K562 (cell line): ENCODE data around the gene NOXRED1. TPM values are rescaled to one million over a fixed set of nuclear protein-coding genes. Genes with fewer than 3 reads are reported as not detected.

Experiments
- ATAC-seq: fragments of 200-7000 bp; cut with Tn5 transposase; 3 replicates; pipeline ENCODE4 v1.9.1; 2020; ENCODE audit warnings: moderate library complexity
- BruUV-seq: library from RNA; stranded (reverse); fragments of 400-500 nt; replicated peaks from 2 replicates; lab custom pipeline; 2021; lab: Mats Ljungman, UMichigan
- CTCF ChIA-PET: fragments of 300-600 bp; formaldehyde crosslinking; extraction: SDS; loops from one replicate; lab custom pipeline; 2021; ENCODE audit warnings: low intra/inter-chr PET ratio; lab: Yijun Ruan, JAX
- POLR2A ChIA-PET: fragments of 300-600, 350-650 bp; sonication (Branson Sonifier 250); formaldehyde crosslinking; extraction: SDS; loops from one replicate; lab custom pipeline; 2021; ENCODE audit warnings: antibody characterized with exemption, inconsistent platforms; lab: Yijun Ruan, JAX
- DNase-seq, 4 experiments: peaks; one replicate each; pipeline versions ENCODE4 v3.0.0 to v3.0.0-alpha.2; 2011 to 2018; ENCODE audit warnings: low spot score in 3 of 4, mixed read lengths in 3 of 4; ENCODE audit errors: extremely low read depth in 1 of 4
- FAIRE-seq: peaks from 2 replicates; lab custom pipeline; 2011; peaks lifted over from hg19 to GRCh38; lab: Jason Lieb, UNC
- H2AFZ ChIP-seq: 2 replicates; pipeline ENCODE4 v1.6.0; 2011; ENCODE audit warnings: low read depth, low read length, control low read depth, inconsistent platforms
- H3K27ac ChIP-seq: fragments of 200-600 bp; 3 replicates; pipeline ENCODE4 v1.8.0; 2011; ENCODE audit warnings: low read depth, mild to moderate bottlenecking, control low read depth, inconsistent platforms, low read length, moderate library complexity, mixed read lengths; ENCODE audit errors: extremely low read depth
- H3K27me3 ChIP-seq, 2 experiments: fragments of 300-600 bp in 1 of 2; 2 replicates in 1 of 2; 3 replicates in 1 of 2; pipeline versions ENCODE4 v1.6.0 to v1.8.0; 2011; ENCODE audit warnings: inconsistent platforms in 2 of 2, low read length in 2 of 2, mild to moderate bottlenecking in 1 of 2, mixed read lengths in 1 of 2, moderate library complexity in 1 of 2; ENCODE audit not compliant: control insufficient read depth in 2 of 2, insufficient read depth in 2 of 2
- H3K36me3 ChIP-seq: fragments of 300-600 bp; 3 replicates; pipeline ENCODE4 v1.8.0; 2011; ENCODE audit warnings: mild to moderate bottlenecking, low read length, inconsistent platforms; ENCODE audit not compliant: control insufficient read depth, insufficient read depth
- H3K4me1 ChIP-seq, 2 experiments: fragments of 200-600 bp in 1 of 2; replicated peaks in 1 of 2; 2 replicates in 1 of 2; 3 replicates in 1 of 2; pipeline versions ENCODE4 v1.5.1 to v1.8.0; 2011; ENCODE audit warnings: inconsistent platforms in 2 of 2, low read length in 2 of 2, mild to moderate bottlenecking in 1 of 2, mixed read lengths in 1 of 2, moderate library complexity in 1 of 2; ENCODE audit not compliant: control insufficient read depth in 2 of 2, insufficient read depth in 2 of 2
- H3K4me2 ChIP-seq: 2 replicates; pipeline ENCODE4 v1.6.1; 2011; ENCODE audit warnings: low read length, control low read depth, inconsistent platforms, mixed read lengths; ENCODE audit not compliant: insufficient read depth
- H3K4me3 ChIP-seq: fragments of 200-600 bp; sonication (generic), shearing (Covaris generic); 2 replicates; pipeline ENCODE4 v1.5.1; 2016; ENCODE audit warnings: control low read depth, inconsistent platforms
- H3K79me2 ChIP-seq: fragments of 200-600 bp; 3 replicates; pipeline ENCODE4 v1.8.0; 2011; ENCODE audit warnings: low read length, inconsistent platforms; ENCODE audit not compliant: control insufficient read depth, insufficient read depth
- H3K9ac ChIP-seq, 2 experiments: 2 replicates each; pipeline versions ENCODE4 v1.6.0 to v1.6.1; 2011; ENCODE audit warnings: low read depth in 2 of 2, low read length in 2 of 2, control low read depth in 1 of 2, inconsistent platforms in 1 of 2, mild to moderate bottlenecking in 1 of 2, mixed read lengths in 1 of 2; ENCODE audit not compliant: insufficient read depth in 1 of 2
- H3K9me1 ChIP-seq: one replicate; pipeline ENCODE4 v1.6.0; 2011; ENCODE audit warnings: inconsistent platforms, mild to moderate bottlenecking, low read length, moderate library complexity; ENCODE audit not compliant: control insufficient read depth, insufficient read depth
- H3K9me3 ChIP-seq: replicated peaks from 2 replicates; pipeline ENCODE4 v1.5.1; 2011; ENCODE audit warnings: low read depth, low read length, inconsistent platforms; ENCODE audit not compliant: control insufficient read depth, insufficient read depth
- H4K20me1 ChIP-seq: replicated peaks from 2 replicates; pipeline ENCODE4 v1.6.1; 2011; ENCODE audit warnings: low read length, inconsistent platforms, mixed read lengths; ENCODE audit not compliant: control insufficient read depth, insufficient read depth
- ADNP ChIP-seq: fragments of 200-800 bp; sonication (Bioruptor generic); IDR thresholded peaks from 2 replicates; pipeline ENCODE4 v1.6.1; 2016; ENCODE audit warnings: missing genetic modification characterization, missing compliant biosample characterization
- ATF1 ChIP-seq, 2 experiments: fragments of 450-650 bp in 1 of 2; IDR thresholded peaks; 2 replicates each; pipeline ENCODE4 v1.6.1; 2016; ENCODE audit warnings: missing compliant biosample characterization in 1 of 2, missing genetic modification characterization in 1 of 2
- ATF6 ChIP-seq: sonication (generic); formaldehyde crosslinking; IDR thresholded peaks from 2 replicates; pipeline ENCODE4 v1.4.0; 2020; ENCODE audit warnings: mild to moderate bottlenecking, missing genetic modification reagents
- ATF7 ChIP-seq: fragments of 450-650 bp; IDR thresholded peaks from 2 replicates; pipeline ENCODE4 v1.7.1; 2014; ENCODE audit warnings: mild to moderate bottlenecking, moderate library complexity
- CEBPG ChIP-seq, 3 experiments: fragments of 200-800 bp in 1 of 3; sonication (Bioruptor generic) in 1 of 3; sonication (generic) in 1 of 3; formaldehyde crosslinking in 1 of 3; IDR thresholded peaks in 2 of 3; conservative IDR thresholded peaks in 1 of 3; 2 replicates each; pipeline versions ENCODE4 v1.6.1 to v1.8.0; 2016 to 2022; ENCODE audit warnings: missing compliant biosample characterization in 2 of 3, missing genetic modification characterization in 2 of 3, mild to moderate bottlenecking in 1 of 3, missing genetic modification reagents in 1 of 3
- CHCHD3 ChIP-seq: fragments of 250-450 bp; sonication (Bioruptor Pico); IDR thresholded peaks from 2 replicates; pipeline ENCODE4 v2.1.2; 2022; ENCODE audit warnings: mild to moderate bottlenecking
- HINFP ChIP-seq: fragments of 450-650 bp; conservative IDR thresholded peaks from 2 replicates; pipeline ENCODE4 v1.6.1; 2016; ENCODE audit warnings: missing genetic modification characterization, low read depth, mild to moderate bottlenecking, control low read depth, missing compliant biosample characterization
- HMGN3 ChIP-seq: IDR thresholded peaks from 2 replicates; pipeline ENCODE4 v1.6.1; 2011; ENCODE audit warnings: borderline replicate concordance, low read depth, mild to moderate bottlenecking, mixed read lengths, low read length; ENCODE audit not compliant: insufficient read length; ENCODE audit errors: extremely low read depth
- KLF1 ChIP-seq: fragments of 450-650 bp; IDR thresholded peaks from 2 replicates; pipeline ENCODE4 v1.6.1; 2016; ENCODE audit warnings: missing genetic modification characterization, missing compliant biosample characterization
- MTA2 ChIP-seq: fragments of 450-650 bp; IDR thresholded peaks from 2 replicates; pipeline ENCODE4 v1.6.1; 2016; ENCODE audit warnings: low read depth
- MXI1 ChIP-seq: IDR thresholded peaks from 2 replicates; pipeline ENCODE4 v1.6.1; 2011; ENCODE audit warnings: low read depth, mild to moderate bottlenecking, improper control_type of control experiment, low read length
- NCOA6 ChIP-seq: fragments of 450-650 bp; IDR thresholded peaks from 2 replicates; pipeline ENCODE4 v1.6.1; 2017; ENCODE audit warnings: mild to moderate bottlenecking
- PHB2 ChIP-seq: fragments of 450-650 bp; IDR thresholded peaks from 2 replicates; pipeline ENCODE4 v1.6.1; 2017; ENCODE audit warnings: low read depth
- POU5F1 ChIP-seq: fragments of 150-350 bp; IDR thresholded peaks from 2 replicates; pipeline ENCODE4 v1.6.1; 2014; ENCODE audit warnings: borderline replicate concordance, low read length, low read depth, mild to moderate bottlenecking; ENCODE audit not compliant: partially characterized antibody
- PRMT5 ChIP-seq: sonication (generic); formaldehyde crosslinking; IDR thresholded peaks from 2 replicates; pipeline ENCODE4 v1.5.0; 2020; ENCODE audit warnings: missing genetic modification reagents
- SMC3 ChIP-seq: conservative IDR thresholded peaks from 2 replicates; pipeline ENCODE4 v1.6.1; 2011; ENCODE audit warnings: low read depth, low read length, improper control_type of control experiment; ENCODE audit not compliant: insufficient read depth
- TBP ChIP-seq: optimal IDR thresholded peaks from 2 replicates; pipeline ENCODE3; 2011; ENCODE audit warnings: low read depth, low read length, improper control_type of control experiment
- ZNF165 ChIP-seq: fragments of 250-450 bp; sonication (Bioruptor Pico); IDR thresholded peaks from 2 replicates; pipeline ENCODE4 v1.4.0; 2020; ENCODE audit warnings: borderline replicate concordance
- ZNF224 ChIP-seq: sonication (generic); formaldehyde crosslinking; IDR thresholded peaks from 2 replicates; pipeline ENCODE4 v1.8.0; 2022; ENCODE audit warnings: mild to moderate bottlenecking, missing genetic modification reagents
- ZNF444 ChIP-seq: fragments of 250-450 bp; sonication (Bioruptor Pico); IDR thresholded peaks from 2 replicates; pipeline ENCODE4 v1.4.0; 2020; ENCODE audit warnings: mild to moderate bottlenecking, moderate library complexity
- ZNF764 ChIP-seq: fragments of 250-450 bp; sonication (Bioruptor Pico); IDR thresholded peaks from 2 replicates; pipeline ENCODE4 v1.4.0; 2020; ENCODE audit warnings: low read depth, mild to moderate bottlenecking, moderate library complexity
- WGBS: fragments of 100-300 bp; shearing (Covaris generic); methylation state at CpG from one replicate; pipeline ENCODE4 v1.1.6; 2016; ENCODE audit warnings: low coverage, mixed read lengths; ENCODE audit not compliant: insufficient coverage; ENCODE audit errors: missing lambda C conversion rate; 5-methylcytosine and 5-hydroxymethylcytosine counted together
- in situ Hi-C: fragments of 300-500 bp; cut with MboI; formaldehyde crosslinking; loops from 4 replicates; pipeline ENCODE4 v1.15.0; 2018; ENCODE audit warnings: inconsistent platforms, mixed read lengths
- intact Hi-C: fragments of 100-400 bp; cut with micrococcal nuclease; formaldehyde crosslinking; loops from 2 replicates; pipeline ENCODE4 v1.14.2; 2022
- polyA plus RNA-seq, 8 experiments: library from polyadenylated mRNA; depleted of rRNA in 4 of 8; stranded (reverse) in 5 of 8; unstranded in 3 of 8; fragments of >200 nt; fragmentation: Nextera tagmentation in 2 of 8; fragmentation: Illumina TruSeq in 1 of 8; extraction: Ambion mirVana in 2 of 8; extraction: Trizol in 1 of 8; gene quantifications; 2 replicates each; pipeline versions ENCODE4 v1.2.1 to v1.2.3, GENCODE V29; 2011 to 2014; ENCODE audit warnings: inconsistent platforms in 1 of 8, missing spikeins in 1 of 8
- total RNA-seq, 7 experiments: library from RNA; depleted of rRNA in 6 of 7; stranded (reverse); fragments of >200 nt in 6 of 7; fragmentation: Illumina TruSeq in 2 of 7; extraction: Trizol in 2 of 7; gene quantifications; 2 replicates each; pipeline versions ENCODE4 v1.2.1 to v1.2.3, GENCODE V29; 2011 to 2021; ENCODE audit warnings: low replicate concordance in 1 of 7

Gene NOXRED1
- total and polyA plus RNA-seq, 9 of the 15 experiments (the other 6 are each of a cell fraction or from before 2014, with no cell fraction given): 0.15 to 0.85 (median 0.30) TPM

GRCh38 chr14:77406718-77407117 is 16.6 kb downstream of the NOXRED1 start:
- intact Hi-C loops: loop anchor here (5.0 kb wide), 2 partner anchors 51 to 84 kb away; partner anchors contain the start of genes AHSA1, GSTZ1, POMT2 and VIPAS39
- 4% methylated on average over 6 of the region's 6 CpGs for WGBS
- Histone ChIP-seq H3K79me2 (no peaks in the 10 kb centered on the region), H3K27me3 (no peaks in the 10 kb centered on the region), H3K4me1 (peaks cover 9 to 31% of the 10 kb centered on the region in 2 experiments), H2AFZ (peak overlapping the region; percentile 17; the same call in 1 of the 2 replicates), H3K36me3 (no peaks in the 10 kb centered on the region), H3K4me2 (peak overlapping the region; percentile 48), H3K9me3 (no peaks in the 10 kb centered on the region), H3K27ac (peak overlapping the region; percentile 52; the same call in 1 of the 3 replicates), H4K20me1 (no peaks in the 10 kb centered on the region), H3K9me1 (no peaks in the 10 kb centered on the region), H3K4me3 (no peak overlapping the region), H3K9ac (no peak overlapping the region; a peak in 1 of 4 replicates)
- in situ Hi-C loops: no loop called here
- ChIA-PET CTCF (no interaction called here), POLR2A (no interaction called here)
- DNase-seq (peak; percentile 20 to 32 (median 26)), ATAC-seq (peak; percentile 71), FAIRE-seq (peak; percentile 26)
- BruUV-seq: no TSS peak
- TF ChIP-seq ATF7 (peak; percentile 68; the same call in 1 of the 2 replicates), ZNF764 (CRISPR knock-in tag) (no peak), HINFP (no peak), MTA2 (no peak), SMC3 (no peak), ADNP (no peak), HMGN3 (no peak), TBP (no peak), ATF6 (CRISPR knock-in tag) (no peak), ATF1 (CRISPR knock-in tag; IDR thresholded peaks at IDR 0.05) (no peak), ATF1 (tag; IDR thresholded peaks at IDR 0.05) (0 out of 2 replicates have a peak, but pooled peaks have one; percentile 19), CEBPG (CRISPR knock-in tag; IDR thresholded peaks at IDR 0.05) (no peak; the same call in 1 of the 2 replicates), CEBPG (tag; conservative IDR thresholded peaks at IDR 0.05 in 1 of 2, IDR thresholded peaks at IDR 0.05 in 1 of 2) (peak in 1 of 2 experiments; percentile 70; a peak in 3 of 4 replicates), PHB2 (no peak), KLF1 (tag) (no peak), ZNF224 (CRISPR knock-in tag) (no peak), POU5F1 (no peak), MXI1 (no peak), PRMT5 (CRISPR knock-in tag) (no peak), CHCHD3 (no peak), ZNF444 (CRISPR knock-in tag) (no peak), ZNF165 (no peak), NCOA6 (no peak)
